Fibroblast of villous mesenchyme (primary cell): Measurements from ENCODE around the gene MDFI. TPM values are rescaled to one million over a fixed set of nuclear protein-coding genes. Genes with fewer than 3 reads are reported as not detected.

Experiments
- DNase-seq: peaks from one replicate; pipeline ENCODE4 v3.0.0-alpha.2; 2010; ENCODE audit warnings: low read depth
- H3K4me3 ChIP-seq: 2 replicates; pipeline ENCODE4 v1.5.1; 2011; ENCODE audit warnings: low read depth, mild to moderate bottlenecking, low read length
- total RNA-seq: library from RNA; depleted of rRNA; stranded (reverse); fragments of >200 nt; gene quantifications from 2 replicates; pipeline ENCODE4 v1.2.3, GENCODE V29; 2012
- TF ChIP-seq, protein P1 (sequence below): IDR thresholded peaks from 2 replicates; pipeline ENCODE4 v1.5.1; 2012; ENCODE audit warnings: low read depth, mild to moderate bottlenecking, low read length; ENCODE audit not compliant: insufficient read depth

The MDFI gene
- total RNA-seq, 1 donor = not detected

DNA sequence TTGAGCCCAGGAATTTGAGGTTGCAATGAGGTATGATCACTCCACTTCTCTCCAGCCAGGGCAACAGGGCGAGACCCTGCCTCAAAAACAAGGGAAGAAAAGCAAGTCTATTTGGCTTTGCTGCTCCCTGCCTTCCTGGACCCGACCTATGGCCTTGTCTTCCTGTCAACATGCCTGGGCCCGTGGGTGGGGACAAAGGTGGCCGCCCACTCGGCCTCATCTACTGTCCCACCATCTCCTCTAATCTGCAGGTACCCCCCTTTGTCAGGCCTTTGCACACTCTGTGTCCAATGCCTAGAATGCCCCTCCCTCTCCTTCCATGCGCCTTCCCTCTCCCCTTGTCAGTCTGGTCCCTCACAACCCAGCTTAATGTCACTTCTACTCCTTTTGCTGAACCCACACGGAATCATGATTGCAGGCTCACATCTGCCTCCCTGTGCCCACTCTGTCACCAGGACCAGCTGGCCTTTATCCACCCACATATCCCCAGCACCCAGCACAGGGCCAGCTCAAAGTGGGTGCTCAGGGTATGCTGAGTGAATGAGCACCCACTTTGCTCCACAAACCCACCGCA lies 40.3 kb downstream of the MDFI start:
- no peak for DNase-seq
- H3K4me3 ChIP-seq = no peak overlapping the region
- TF ChIP-seq, protein P1, sequence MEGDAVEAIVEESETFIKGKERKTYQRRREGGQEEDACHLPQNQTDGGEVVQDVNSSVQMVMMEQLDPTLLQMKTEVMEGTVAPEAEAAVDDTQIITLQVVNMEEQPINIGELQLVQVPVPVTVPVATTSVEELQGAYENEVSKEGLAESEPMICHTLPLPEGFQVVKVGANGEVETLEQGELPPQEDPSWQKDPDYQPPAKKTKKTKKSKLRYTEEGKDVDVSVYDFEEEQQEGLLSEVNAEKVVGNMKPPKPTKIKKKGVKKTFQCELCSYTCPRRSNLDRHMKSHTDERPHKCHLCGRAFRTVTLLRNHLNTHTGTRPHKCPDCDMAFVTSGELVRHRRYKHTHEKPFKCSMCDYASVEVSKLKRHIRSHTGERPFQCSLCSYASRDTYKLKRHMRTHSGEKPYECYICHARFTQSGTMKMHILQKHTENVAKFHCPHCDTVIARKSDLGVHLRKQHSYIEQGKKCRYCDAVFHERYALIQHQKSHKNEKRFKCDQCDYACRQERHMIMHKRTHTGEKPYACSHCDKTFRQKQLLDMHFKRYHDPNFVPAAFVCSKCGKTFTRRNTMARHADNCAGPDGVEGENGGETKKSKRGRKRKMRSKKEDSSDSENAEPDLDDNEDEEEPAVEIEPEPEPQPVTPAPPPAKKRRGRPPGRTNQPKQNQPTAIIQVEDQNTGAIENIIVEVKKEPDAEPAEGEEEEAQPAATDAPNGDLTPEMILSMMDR = no peak

DNA sequence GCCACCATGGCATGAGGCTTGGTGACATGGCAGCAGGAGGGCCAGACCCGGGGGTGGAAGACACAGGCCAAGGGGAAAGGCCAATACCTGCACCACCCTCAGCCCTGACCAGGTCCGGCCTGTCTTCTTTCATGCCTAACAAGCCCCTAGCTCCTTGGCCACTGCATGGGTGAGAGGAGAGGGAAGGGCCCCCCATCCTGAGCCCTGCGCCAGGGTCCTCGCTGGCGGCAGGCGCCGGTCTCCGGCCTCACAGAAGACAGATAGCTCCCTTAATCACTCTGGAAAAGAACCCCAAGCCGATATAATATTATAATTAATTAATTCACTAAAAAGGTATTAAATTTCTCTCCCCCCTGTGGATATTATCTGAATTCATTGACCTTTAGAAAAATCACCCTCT lies 41.4 kb downstream of the MDFI start:
- DNase-seq = no peak
- H3K4me3 ChIP-seq = no peak overlapping the region
- TF ChIP-seq, protein P1 = no peak

DNA sequence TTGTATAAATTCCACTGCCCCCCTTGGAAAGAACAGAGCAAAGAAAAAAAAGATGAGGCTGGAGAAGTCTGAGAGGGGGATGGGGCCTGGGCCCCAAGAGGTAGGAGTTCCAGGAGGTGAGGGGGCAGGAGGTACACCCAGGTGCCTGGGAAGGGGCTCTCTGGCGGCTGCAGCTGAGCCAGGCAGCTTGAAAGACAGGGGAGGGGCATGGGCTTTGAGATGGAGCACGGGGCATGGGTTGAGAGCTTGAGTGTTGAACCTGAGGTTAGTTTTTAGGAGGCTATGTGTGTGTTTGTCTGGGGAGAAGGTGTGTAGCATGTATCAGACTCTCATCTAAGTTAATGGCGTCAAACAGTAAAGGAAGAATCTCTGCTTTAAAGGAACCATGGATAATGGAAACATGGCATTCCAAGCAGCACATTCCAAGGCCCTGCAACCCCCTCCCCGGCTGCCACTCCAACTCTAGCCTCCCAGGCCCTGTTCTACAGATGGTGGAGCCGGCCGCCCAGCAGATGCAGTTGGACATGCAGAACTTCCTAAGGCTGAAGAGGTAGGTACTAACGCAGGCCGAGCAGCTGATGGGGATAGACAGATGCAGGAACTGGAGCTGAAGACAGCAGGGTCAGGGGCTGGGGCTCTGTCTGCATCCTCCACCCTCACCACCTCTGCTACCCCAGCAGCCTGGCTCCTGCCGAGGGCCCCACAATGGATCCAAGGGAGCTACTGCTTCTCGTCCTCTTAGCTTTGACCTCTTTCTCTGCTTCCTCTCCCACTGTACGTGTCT lies 42.1 kb downstream of the MDFI start:
- H3K4me3 ChIP-seq = no peak overlapping the region
- TF ChIP-seq, protein P1 = no peak
- no peak for DNase-seq

DNA sequence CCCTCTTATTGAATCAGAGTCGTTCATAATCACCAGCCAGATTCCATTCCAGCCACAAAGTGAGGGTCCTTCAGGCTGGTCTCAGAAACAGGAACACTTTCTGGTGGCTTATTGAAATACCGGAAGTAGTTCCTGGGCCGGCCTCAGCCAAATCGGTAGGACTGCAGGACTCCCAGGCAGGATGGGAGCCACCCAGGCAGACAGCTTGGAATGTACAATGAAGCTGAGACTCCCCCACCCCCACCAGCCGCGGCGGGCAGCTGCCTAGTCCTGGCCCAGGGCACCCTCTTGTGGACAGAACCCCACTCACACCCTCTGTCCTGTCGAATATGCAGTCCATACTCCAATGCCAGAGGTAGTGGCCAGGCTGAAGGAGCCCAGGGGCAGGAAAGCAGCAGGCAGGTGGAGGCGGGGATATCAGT lies 43.8 kb downstream of the MDFI start:
- no peak overlapping the region for H3K4me3 ChIP-seq
- TF ChIP-seq, protein P1 = peak; percentile 96
- peak; percentile 90 for DNase-seq

DNA sequence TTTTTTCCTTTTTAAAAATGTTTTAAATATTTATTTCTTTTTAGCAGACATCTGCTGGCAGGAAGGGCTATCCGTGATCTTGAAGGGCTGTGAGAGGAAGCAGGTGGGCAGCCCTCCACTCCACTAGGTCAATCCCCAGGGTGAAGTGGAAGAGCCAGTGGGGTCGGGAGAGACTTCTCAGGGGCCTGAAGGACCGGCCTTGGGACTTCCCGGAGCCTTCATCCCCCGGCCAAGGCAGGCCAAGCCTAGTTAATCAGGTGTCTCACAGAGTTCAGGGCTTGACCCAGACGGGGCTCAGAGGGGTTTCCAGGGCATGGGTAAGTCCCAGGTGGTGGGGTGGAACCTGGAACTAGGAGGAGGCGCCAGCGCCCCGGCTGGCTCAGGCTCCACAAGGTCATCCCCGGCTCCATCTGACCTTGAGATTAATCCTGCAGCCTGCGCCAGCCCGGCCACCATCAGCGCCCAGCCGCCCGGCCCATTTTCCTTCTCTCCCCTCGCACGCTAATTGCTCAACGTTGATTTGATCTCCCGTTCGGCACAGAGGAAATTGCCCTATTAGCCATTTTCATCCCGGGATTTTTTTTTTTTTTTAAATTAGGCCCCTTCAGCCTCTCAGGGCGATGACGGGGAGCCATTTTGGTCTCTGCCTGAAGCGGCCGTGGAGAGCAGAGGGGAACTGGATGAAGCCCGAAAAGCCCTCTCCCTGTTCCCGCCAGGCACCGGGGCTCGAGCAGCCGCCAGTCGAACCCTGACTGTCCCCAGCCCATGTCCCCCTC lies 44.4 kb downstream of the MDFI start:
- TF ChIP-seq, protein P1 = no peak
- DNase-seq = no peak

DNA sequence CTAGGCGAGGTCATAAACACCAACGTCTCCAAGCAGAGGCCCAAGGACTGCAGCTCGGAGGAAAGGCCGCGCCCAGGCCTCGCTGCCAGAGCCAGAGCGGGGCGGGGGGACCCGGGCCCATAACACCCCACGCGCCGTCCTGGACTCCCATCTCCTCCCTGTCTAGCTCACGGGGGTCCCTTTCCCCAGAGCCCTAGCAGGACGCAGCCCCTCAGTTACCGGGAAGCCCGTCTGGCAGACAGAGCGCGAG lies 44.9 kb downstream of the MDFI start:
- peak overlapping the region; percentile 29 for H3K4me3 ChIP-seq
- TF ChIP-seq, protein P1 = no peak
- DNase-seq = no peak

More for the DNA sequence above, 44.4 kb downstream of the MDFI start:
- peak overlapping the region; percentile 29 for H3K4me3 ChIP-seq
